Kidney (tissue), 14 donors: ENCODE data around the gene FHDC1. TPM values are rescaled to one million over a fixed set of nuclear protein-coding genes. Genes with fewer than 3 reads are reported as not detected.

Experiments
- DNase-seq, 5 donors: peaks; one replicate each; pipeline ENCODE4 v3.0.0-alpha.2; 2013 to 2020
- FAIRE-seq: peaks from 2 replicates; lab custom pipeline; 2012; peaks lifted over from hg19 to GRCh38; lab: Jason Lieb, UNC
- H3K27ac ChIP-seq, 2 donors: one replicate each; pipeline ENCODE4 v1.7.0; 2013; ENCODE audit warnings: low read depth in 2 of 2, low read length in 2 of 2, inconsistent platforms in 1 of 2
- H3K27me3 ChIP-seq: one replicate; pipeline ENCODE4 v1.7.1; 2013; ENCODE audit warnings: low read length, inconsistent platforms; ENCODE audit not compliant: control insufficient read depth, insufficient read depth
- H3K36me3 ChIP-seq, 3 donors: one replicate each; pipeline versions ENCODE4 v1.7.0 to v1.7.1; 2013; ENCODE audit warnings: low read length in 3 of 3, control low read depth in 1 of 3, inconsistent platforms in 1 of 3; ENCODE audit not compliant: insufficient read depth in 3 of 3, control insufficient read depth in 2 of 3
- H3K4me1 ChIP-seq, 3 donors: one replicate each; pipeline versions ENCODE4 v1.7.0 to v1.7.1; 2013; ENCODE audit warnings: low read length in 3 of 3, inconsistent platforms in 1 of 3, low read depth in 1 of 3; ENCODE audit not compliant: control insufficient read depth in 2 of 3, insufficient read depth in 2 of 3
- H3K4me3 ChIP-seq, 3 donors: one replicate each; pipeline versions ENCODE4 v1.7.0 to v1.8.1; 2013; ENCODE audit warnings: low read length in 3 of 3, control low read depth in 1 of 3, inconsistent platforms in 1 of 3
- H3K9ac ChIP-seq, 3 donors: one replicate each; pipeline versions ENCODE4 v1.7.0 to v1.7.1; 2013; ENCODE audit warnings: low read length in 3 of 3, control low read depth in 1 of 3, inconsistent platforms in 1 of 3
- H3K9me3 ChIP-seq, 3 donors: one replicate each; pipeline versions ENCODE4 v1.7.0 to v1.7.1; 2013; ENCODE audit warnings: low read length in 3 of 3, control low read depth in 1 of 3, inconsistent platforms in 1 of 3; ENCODE audit not compliant: control insufficient read depth in 2 of 3, insufficient read depth in 1 of 3
- intact Hi-C: fragments of 100-400 bp; cut with DNase I; formaldehyde crosslinking; loops from one replicate; pipeline ENCODE4 v1.11.1; 2022
- polyA plus RNA-seq: library from polyadenylated mRNA; stranded (reverse); fragments of 350-450 nt; fragmentation: Illumina TruSeq; extraction: RNeasy Lipid Tissue Mini Kit (QIAGEN cat#74804); gene quantifications from one replicate; pipeline ENCODE4 v1.2.3, GENCODE V29; 2014; ENCODE audit warnings: low read depth, low replicate concordance; ENCODE audit not compliant: insufficient read depth
- total RNA-seq: library from RNA; stranded (reverse); fragmentation: NEBNext Ultra II Directional; extraction: Animal tissue kit (Norgen Biotek cat#: 25700); gene quantifications from one replicate; pipeline ENCODE4 v1.2.1, GENCODE V29; 2021
- TF ChIP-seq, protein P1 (sequence below): IDR thresholded peaks from 3 replicates; pipeline ENCODE4 v1.5.1; 2012; ENCODE audit warnings: mild to moderate bottlenecking, moderate library complexity, borderline replicate concordance; ENCODE audit not compliant: insufficient read depth; ENCODE audit errors: extremely low read depth
- donor health status: control.
- donor health status: control.
- donor health status: control.
- donor health status: control.
- donor health status: control.
- donor health status: DM: yes; HTN: yes; CAD: no.
- donor health status: Normal renal cell carcinoma (clear cell type).

Gene FHDC1
- total and polyA plus RNA-seq, 2 donors from 2014 or later = 1.5 to 5.9 TPM

DNA sequence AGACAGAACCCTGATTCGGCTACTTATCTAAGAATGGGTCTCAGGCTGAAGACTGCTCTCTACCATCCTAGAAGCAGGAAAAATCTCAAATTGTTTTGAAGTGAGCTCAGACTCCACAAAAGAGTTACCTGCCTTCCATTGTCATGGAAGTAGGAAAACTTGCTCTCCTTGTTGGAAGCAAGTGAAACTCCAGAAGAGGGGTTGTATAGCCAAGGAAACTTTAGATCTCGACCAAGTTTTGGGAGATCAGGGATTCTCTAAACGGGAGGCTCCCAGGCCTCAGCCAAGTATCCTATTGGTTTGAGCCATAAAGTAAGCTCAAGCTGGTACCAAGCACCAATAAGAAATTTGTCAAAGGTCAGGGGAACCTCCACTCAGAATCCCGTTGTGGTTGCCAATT is 9.2 kb upstream of the FHDC1 start:
- no peak for DNase-seq
- Histone ChIP-seq H3K27ac (no peak overlapping the region), H3K36me3 (no peaks in the 10 kb centered on the region), H3K9me3 (no peaks in the 10 kb centered on the region), H3K27me3 (no peaks in the 10 kb centered on the region), H3K9ac (no peak overlapping the region), H3K4me1 (peaks cover 0 to 2% (median 0%) of the 10 kb centered on the region in 3 donors), H3K4me3 (no peak overlapping the region)
- intact Hi-C loops = no loop called here
- TF ChIP-seq, protein P1, sequence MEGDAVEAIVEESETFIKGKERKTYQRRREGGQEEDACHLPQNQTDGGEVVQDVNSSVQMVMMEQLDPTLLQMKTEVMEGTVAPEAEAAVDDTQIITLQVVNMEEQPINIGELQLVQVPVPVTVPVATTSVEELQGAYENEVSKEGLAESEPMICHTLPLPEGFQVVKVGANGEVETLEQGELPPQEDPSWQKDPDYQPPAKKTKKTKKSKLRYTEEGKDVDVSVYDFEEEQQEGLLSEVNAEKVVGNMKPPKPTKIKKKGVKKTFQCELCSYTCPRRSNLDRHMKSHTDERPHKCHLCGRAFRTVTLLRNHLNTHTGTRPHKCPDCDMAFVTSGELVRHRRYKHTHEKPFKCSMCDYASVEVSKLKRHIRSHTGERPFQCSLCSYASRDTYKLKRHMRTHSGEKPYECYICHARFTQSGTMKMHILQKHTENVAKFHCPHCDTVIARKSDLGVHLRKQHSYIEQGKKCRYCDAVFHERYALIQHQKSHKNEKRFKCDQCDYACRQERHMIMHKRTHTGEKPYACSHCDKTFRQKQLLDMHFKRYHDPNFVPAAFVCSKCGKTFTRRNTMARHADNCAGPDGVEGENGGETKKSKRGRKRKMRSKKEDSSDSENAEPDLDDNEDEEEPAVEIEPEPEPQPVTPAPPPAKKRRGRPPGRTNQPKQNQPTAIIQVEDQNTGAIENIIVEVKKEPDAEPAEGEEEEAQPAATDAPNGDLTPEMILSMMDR = no peak
- FAIRE-seq = no peak

DNA sequence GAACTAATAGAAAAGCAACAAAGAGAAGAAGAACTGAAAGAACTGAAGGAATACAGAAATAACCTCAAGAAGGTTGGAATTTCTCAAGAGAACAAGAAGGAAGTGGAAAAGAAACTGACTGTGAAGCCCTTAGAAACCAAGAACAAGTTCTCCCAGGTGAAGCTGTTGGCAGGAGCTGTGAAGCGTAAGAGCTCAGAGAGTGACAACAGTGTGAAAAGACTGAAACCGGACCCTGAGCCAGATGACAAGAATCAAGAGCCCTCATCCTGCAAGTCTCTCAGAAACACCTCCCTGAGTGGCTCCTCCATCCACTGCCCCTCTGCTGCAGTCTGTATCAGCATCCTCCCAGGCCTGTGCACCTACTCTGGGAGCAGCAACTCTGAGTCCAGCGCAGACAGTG is 8.4 kb upstream of the FHDC1 start:
- intact Hi-C loops = no loop called here

DNA sequence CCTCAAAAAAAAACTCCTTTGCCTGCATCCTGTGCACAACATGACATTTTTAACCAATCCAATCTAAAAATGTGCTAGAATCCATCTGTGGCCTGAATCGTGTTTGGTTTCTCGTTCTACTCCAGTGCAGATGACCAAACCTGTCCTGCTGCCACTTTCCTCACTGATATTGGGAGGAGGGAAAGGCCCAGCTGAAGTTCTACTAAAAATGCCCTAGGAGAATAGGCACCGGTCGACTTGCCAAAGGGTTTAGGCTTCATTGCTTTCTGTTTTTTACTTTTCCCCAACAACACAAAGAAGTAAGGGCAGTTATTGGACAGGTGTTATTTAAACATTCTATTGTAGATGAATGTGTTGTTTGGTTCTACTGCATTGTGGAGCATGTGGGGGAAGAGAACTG is 7.8 kb upstream of the FHDC1 start:
- H3K36me3 ChIP-seq = no peaks in the 10 kb centered on the region
- no peaks in the 10 kb centered on the region for H3K27me3 ChIP-seq
- TF ChIP-seq, protein P1 = no peak
- DNase-seq = peak in 1 of 5 donors; percentile 21
- H3K27ac ChIP-seq = no peak overlapping the region
- no peak overlapping the region for H3K4me3 ChIP-seq
- no peak for FAIRE-seq
- no peak overlapping the region for H3K9ac ChIP-seq
- H3K4me1 ChIP-seq = peaks cover 0 to 2% (median 0%) of the 10 kb centered on the region in 3 donors
- no peaks in the 10 kb centered on the region for H3K9me3 ChIP-seq
- intact Hi-C loops = no loop called here

More for the DNA sequence above, 8.4 kb upstream of the FHDC1 start:
- H3K27me3 ChIP-seq = no peaks in the 10 kb centered on the region
- H3K36me3 ChIP-seq = no peaks in the 10 kb centered on the region
- FAIRE-seq (no peak), DNase-seq (no peak)
- no peak overlapping the region for H3K4me3 ChIP-seq
- peaks cover 0 to 2% (median 0%) of the 10 kb centered on the region in 3 donors for H3K4me1 ChIP-seq
- TF ChIP-seq, protein P1 = no peak
- no peak overlapping the region for H3K27ac ChIP-seq
- no peak overlapping the region for H3K9ac ChIP-seq
- H3K9me3 ChIP-seq = no peaks in the 10 kb centered on the region

DNA sequence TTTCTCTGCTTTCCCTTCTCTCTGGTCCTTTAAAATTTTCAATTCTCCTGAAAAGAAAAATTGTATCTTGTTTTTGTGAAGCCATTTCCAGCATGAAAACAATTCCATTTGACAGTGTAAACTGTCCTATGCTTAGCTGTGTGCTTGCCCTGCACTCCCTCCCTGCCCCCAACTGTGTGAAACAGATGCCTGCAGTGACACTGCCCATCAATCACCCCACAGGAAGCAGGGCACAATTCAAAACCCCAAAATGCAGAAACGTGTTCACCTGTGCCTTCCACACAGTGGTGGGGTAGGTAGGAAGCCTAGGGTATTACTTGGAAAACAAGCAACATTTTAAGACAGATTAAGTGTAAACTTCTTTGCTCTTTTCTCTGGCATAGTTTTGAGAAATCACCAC is 6.2 kb upstream of the FHDC1 start:
- H3K9ac ChIP-seq = no peak overlapping the region
- no peak overlapping the region for H3K27ac ChIP-seq
- H3K27me3 ChIP-seq = no peaks in the 10 kb centered on the region
- peaks cover 0 to 2% (median 0%) of the 10 kb centered on the region in 3 donors for H3K4me1 ChIP-seq
- DNase-seq = no peak
- intact Hi-C loops = no loop called here
- no peaks in the 10 kb centered on the region for H3K9me3 ChIP-seq
- TF ChIP-seq, protein P1 = no peak
- no peak overlapping the region for H3K4me3 ChIP-seq
- no peaks in the 10 kb centered on the region for H3K36me3 ChIP-seq
- no peak for FAIRE-seq
